ENCODE results near the gene PRCP.

Gene PRCP

GRCh38 chr11:82775736-82776346 is 124.4 kb downstream of the PRCP start:
- DNase-seq, result no peak

DNA sequence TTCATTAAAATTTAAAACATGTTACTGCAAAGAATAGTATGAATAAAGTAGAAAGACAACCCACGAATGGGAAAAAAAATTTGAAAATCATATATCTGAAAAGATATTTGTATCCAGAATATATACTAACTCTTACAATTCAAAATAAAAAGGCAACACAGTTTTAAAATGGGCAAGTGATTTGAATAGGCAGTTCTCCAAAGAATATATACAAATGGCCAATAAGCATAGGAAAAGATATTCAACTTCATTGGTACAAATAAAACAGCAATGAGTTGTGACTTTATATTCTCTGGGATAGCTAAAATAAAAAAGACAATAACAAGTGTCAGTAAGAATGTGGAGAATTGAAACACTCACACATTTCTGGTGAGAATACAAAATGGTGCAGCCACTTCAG is 125.0 kb downstream of the PRCP start:
- DNase-seq, result no peak
